ENCODE data around the gene RIPPLY1. TPM values are rescaled to one million over a fixed set of nuclear protein-coding genes. Genes with fewer than 3 reads are reported as not detected.

RIPPLY1 gene
- polyA plus RNA-seq, 3 donors: not detected

- intact Hi-C loops (cut with micrococcal nuclease): no loop called here
- Histone ChIP-seq H3K36me3 (replicated peaks in 1 of 2; ENCODE audit: control insufficient read depth in 1 of 2, insufficient read depth in 2 of 2, low read length in 2 of 2) (no peaks in the 10 kb centered on the region), H3K79me2 (ENCODE audit: insufficient read depth, low read length) (no peaks in the 10 kb centered on the region), H3K27me3 (ENCODE audit: control insufficient read depth in 2 of 2, insufficient read depth in 2 of 2, low read length in 2 of 2) (peaks cover 0 to 5% of the 10 kb centered on the region in 2 donors), H3K9me3 (replicated peaks in 1 of 2; ENCODE audit: control insufficient read depth in 1 of 2, insufficient read depth in 1 of 2, low read length in 2 of 2) (no peaks in the 10 kb centered on the region), H3K4me2 (replicated peaks; ENCODE audit: extremely low read depth, low read length, poor library complexity, severe bottlenecking) (no peak overlapping the region), H3K27ac (ENCODE audit: low read depth in 1 of 2, low read length in 2 of 2) (no peak overlapping the region), H2AFZ (ENCODE audit: insufficient read depth, low read depth, low read length, poor library complexity, severe bottlenecking) (no peak overlapping the region), H3K9ac (ENCODE audit: insufficient read depth, low read length, poor library complexity, severe bottlenecking) (no peak overlapping the region), H4K20me1 (ENCODE audit: insufficient read depth, low read length) (no peaks in the 10 kb centered on the region), H3K4me1 (ENCODE audit: control insufficient read depth in 1 of 2, insufficient read depth in 2 of 2, low read length in 2 of 2) (no peaks in the 10 kb centered on the region), H3K4me3 (replicated peaks in 1 of 3; ENCODE audit: low read depth in 2 of 3, low read length in 3 of 3) (no peak overlapping the region)
- Mint-ChIP-seq H3K27me3 (ENCODE audit: low read depth in 3 of 3) (peaks cover 2 to 13% (median 5%) of the 10 kb centered on the region in 3 donors), H3K4me3 (no peak overlapping the region), H3K36me3 (no peaks in the 10 kb centered on the region), H3K9me3 (no peaks in the 10 kb centered on the region), H3K27ac (no peak overlapping the region), H3K4me1 (no peaks in the 10 kb centered on the region)
- no CpG with 5 or more reads among the region's 1 CpG for WGBS (ENCODE audit: insufficient coverage)
- TF ChIP-seq, protein P1, sequence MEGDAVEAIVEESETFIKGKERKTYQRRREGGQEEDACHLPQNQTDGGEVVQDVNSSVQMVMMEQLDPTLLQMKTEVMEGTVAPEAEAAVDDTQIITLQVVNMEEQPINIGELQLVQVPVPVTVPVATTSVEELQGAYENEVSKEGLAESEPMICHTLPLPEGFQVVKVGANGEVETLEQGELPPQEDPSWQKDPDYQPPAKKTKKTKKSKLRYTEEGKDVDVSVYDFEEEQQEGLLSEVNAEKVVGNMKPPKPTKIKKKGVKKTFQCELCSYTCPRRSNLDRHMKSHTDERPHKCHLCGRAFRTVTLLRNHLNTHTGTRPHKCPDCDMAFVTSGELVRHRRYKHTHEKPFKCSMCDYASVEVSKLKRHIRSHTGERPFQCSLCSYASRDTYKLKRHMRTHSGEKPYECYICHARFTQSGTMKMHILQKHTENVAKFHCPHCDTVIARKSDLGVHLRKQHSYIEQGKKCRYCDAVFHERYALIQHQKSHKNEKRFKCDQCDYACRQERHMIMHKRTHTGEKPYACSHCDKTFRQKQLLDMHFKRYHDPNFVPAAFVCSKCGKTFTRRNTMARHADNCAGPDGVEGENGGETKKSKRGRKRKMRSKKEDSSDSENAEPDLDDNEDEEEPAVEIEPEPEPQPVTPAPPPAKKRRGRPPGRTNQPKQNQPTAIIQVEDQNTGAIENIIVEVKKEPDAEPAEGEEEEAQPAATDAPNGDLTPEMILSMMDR (IDR thresholded peaks at IDR 0.05): no peak
- DNase-seq: no peak
Observed at GRCh38 chrX:106889468-106889867, 13.7 kb downstream of the RIPPLY1 start.

DNA sequence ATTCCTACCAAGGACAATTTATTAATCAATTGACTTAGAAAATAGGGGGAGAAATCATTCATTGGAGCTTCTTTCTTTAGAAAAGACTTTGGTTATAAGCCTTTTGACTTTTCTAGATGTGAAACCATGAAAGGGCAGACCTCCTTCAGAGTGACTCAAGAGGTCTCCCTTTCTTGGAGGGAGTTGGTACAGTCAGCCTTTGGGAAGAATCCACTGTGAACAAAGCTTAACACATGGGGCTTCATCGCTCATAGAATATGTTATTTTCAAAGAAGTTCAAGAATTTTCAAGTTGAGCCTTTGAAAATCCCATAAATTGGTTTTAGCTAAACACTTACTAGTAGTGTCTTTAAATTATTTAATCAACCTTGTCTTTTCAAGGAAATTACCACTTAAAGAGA, 28.0 kb downstream of the RIPPLY1 start:
- Histone ChIP-seq H3K9me3 (replicated peaks in 1 of 2; ENCODE audit: control insufficient read depth in 1 of 2, insufficient read depth in 1 of 2, low read length in 2 of 2) (no peaks in the 10 kb centered on the region), H3K4me1 (ENCODE audit: control insufficient read depth in 1 of 2, insufficient read depth in 2 of 2, low read length in 2 of 2) (no peaks in the 10 kb centered on the region), H3K27ac (ENCODE audit: low read depth in 1 of 2, low read length in 2 of 2) (no peak overlapping the region), H3K36me3 (replicated peaks in 1 of 2; ENCODE audit: control insufficient read depth in 1 of 2, insufficient read depth in 2 of 2, low read length in 2 of 2) (no peaks in the 10 kb centered on the region), H3K4me2 (replicated peaks; ENCODE audit: extremely low read depth, low read length, poor library complexity, severe bottlenecking) (no peak overlapping the region), H3K79me2 (ENCODE audit: insufficient read depth, low read length) (no peaks in the 10 kb centered on the region), H2AFZ (ENCODE audit: insufficient read depth, low read depth, low read length, poor library complexity, severe bottlenecking) (no peak overlapping the region), H3K9ac (ENCODE audit: insufficient read depth, low read length, poor library complexity, severe bottlenecking) (no peak overlapping the region), H3K27me3 (ENCODE audit: control insufficient read depth in 2 of 2, insufficient read depth in 2 of 2, low read length in 2 of 2) (no peaks in the 10 kb centered on the region), H4K20me1 (ENCODE audit: insufficient read depth, low read length) (no peaks in the 10 kb centered on the region), H3K4me3 (replicated peaks in 1 of 3; ENCODE audit: low read depth in 2 of 3, low read length in 3 of 3) (no peak overlapping the region)
- Mint-ChIP-seq H3K9me3 (no peaks in the 10 kb centered on the region), H3K4me3 (no peak overlapping the region), H3K27me3 (ENCODE audit: low read depth in 3 of 3) (peaks cover 0 to 2% (median 0%) of the 10 kb centered on the region in 3 donors), H3K36me3 (no peaks in the 10 kb centered on the region), H3K27ac (no peak overlapping the region), H3K4me1 (no peaks in the 10 kb centered on the region)
- TF ChIP-seq, protein P1 (IDR thresholded peaks at IDR 0.05): no peak
- WGBS (ENCODE audit: insufficient coverage): no CpG with 5 or more reads among the region's 1 CpG
- no peak for DNase-seq
- intact Hi-C loops (cut with micrococcal nuclease): no loop called here

Data from CD14-positive monocyte (primary cell).